ENCODE measurements around the gene COPB1.
A peak's percentile ranks its signal among the peaks of the same experiment; 100 is the strongest.
"Not testable (repeated sequence)": the region's sequence is repeated elsewhere in the genome, so short reads cannot be mapped to it uniquely, and the experiment has no call there.

COPB1 gene, protein sequence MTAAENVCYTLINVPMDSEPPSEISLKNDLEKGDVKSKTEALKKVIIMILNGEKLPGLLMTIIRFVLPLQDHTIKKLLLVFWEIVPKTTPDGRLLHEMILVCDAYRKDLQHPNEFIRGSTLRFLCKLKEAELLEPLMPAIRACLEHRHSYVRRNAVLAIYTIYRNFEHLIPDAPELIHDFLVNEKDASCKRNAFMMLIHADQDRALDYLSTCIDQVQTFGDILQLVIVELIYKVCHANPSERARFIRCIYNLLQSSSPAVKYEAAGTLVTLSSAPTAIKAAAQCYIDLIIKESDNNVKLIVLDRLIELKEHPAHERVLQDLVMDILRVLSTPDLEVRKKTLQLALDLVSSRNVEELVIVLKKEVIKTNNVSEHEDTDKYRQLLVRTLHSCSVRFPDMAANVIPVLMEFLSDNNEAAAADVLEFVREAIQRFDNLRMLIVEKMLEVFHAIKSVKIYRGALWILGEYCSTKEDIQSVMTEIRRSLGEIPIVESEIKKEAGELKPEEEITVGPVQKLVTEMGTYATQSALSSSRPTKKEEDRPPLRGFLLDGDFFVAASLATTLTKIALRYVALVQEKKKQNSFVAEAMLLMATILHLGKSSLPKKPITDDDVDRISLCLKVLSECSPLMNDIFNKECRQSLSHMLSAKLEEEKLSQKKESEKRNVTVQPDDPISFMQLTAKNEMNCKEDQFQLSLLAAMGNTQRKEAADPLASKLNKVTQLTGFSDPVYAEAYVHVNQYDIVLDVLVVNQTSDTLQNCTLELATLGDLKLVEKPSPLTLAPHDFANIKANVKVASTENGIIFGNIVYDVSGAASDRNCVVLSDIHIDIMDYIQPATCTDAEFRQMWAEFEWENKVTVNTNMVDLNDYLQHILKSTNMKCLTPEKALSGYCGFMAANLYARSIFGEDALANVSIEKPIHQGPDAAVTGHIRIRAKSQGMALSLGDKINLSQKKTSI
- 100 to 196 reads per million in 2 donors for total RNA-seq

DNA sequence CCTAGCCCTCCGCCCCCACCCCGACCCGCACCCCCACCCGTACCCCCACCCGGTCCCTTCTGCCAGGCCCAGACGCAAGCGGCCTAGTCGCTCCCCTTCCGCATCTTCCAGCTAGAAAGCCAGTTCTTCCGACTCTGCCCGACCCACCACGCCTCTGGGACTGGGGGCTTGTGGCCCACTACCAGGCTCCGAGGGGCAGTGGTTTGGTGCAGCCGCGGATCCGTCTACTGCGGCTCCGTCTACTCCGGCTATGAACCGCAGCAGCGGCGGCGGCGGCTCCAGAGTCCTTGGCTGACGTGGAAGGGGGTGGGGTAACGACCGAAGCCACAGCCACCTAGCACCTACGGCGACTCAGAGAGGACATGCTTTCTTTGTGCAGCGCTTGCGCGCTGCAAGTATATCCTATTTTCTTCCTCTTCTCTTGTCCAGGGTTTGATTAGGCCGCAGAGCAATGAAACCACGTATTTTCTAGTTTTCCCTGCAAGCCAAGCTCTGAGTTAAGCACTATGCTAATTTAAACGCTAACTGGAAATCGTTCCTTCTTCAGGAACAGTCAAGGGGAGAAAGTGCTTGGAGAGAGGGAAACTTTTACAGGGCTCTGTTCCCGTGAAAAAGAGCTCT, at the start of gene COPB1:
Gene COPB1 (minus strand): TSS at position 252 of the 621 bp plus-strand sequence. CDS start 883 bp downstream, outside the sequence.
- peak; percentile 90 for DNase-seq

DNA sequence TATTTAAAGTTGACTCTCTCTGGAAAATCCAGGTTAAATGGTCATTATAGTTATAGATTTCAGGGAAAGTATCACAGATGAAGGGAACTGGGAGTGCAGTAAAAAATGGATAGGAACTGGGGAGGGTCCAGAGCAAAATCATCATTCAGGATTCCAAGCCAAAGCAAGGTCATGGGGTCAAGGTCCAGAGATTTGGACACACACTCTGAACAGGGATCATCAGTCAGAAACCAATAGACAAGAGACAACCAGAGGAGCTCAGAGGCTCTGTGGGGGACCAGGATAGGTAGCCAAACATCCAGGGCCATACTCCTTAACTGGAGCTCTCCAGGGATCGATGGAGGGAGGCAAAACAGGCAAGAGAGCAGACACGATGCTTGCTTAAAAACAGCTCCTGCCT, 47.8 kb upstream of the COPB1 start:
- no peak for DNase-seq

DNA sequence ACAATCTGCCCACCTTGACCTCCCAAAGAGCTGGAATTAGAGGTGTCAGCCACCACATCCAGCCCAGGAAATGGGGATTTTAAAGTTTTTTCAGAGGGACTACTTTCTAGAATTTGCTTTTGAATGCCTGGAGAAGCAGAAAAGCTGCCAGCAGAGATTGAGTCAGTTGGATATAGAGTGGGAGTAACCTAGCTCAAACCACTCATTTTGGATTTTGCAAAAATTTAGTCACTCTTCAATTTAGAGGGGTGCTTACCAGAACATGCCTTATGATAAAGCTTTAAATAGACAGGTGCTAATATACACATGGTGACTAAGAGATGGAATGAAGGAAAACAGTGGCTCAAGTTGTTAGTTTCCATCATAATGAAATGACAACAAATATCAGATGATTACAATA, 47.1 kb upstream of the COPB1 start:
- no peak for DNase-seq

DNA sequence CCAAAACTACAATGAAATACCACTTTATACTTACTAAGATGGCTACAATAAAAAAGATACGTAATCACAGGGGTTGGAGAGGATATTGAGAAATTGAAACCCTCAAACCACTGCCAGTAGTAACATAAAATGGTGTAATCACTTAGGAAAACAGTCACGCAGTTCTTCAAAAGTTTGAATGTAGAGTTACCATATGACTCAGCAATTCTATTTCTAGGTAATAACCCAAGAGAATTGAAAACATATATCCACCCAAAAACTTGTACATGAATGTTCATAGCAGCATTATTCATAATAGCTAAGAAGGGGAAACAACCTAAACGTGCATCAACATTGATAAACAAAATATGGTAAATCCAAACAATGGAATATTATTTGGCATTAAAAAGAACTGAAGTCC, 45.0 kb upstream of the COPB1 start:
- no peak for DNase-seq

DNA sequence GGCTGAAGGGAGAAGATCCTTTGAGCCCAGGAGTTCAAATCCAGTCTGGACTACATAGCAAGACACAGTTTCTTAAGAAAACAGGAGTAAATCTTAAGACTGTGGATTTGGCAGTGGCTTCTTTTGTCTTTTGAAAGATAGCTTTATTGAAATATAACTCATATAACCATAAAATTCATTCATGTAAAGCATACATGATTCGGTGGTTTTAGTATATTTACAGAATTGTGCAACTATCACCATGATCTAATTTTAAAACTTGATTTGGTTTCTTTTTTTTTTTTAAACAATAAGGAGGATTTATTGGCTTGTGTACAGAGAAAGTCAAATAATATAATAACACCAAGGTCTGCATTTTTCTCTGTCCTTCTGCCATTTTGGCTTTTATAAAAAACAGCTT, 43.6 kb upstream of the COPB1 start:
- no peak for DNase-seq

DNA sequence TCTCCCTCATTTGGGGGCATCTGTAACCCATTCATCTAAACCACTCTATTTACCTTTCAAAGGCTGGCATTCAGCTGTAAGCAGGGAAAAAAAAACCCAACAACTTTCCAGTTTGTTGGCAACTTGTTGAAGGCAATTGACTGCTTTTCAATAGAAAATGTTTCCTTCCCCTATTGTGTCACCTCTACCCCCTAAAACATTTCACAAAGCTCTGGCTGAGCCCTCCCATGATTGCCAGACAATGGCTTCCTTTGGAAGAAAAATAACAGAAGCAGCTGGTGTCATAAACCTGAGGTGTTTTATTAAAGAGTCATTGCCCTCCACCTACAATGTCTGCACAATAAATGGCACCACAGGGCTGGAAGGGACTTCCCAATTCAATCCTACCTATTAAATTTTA, 42.7 kb upstream of the COPB1 start:
- no peak for DNase-seq

DNA sequence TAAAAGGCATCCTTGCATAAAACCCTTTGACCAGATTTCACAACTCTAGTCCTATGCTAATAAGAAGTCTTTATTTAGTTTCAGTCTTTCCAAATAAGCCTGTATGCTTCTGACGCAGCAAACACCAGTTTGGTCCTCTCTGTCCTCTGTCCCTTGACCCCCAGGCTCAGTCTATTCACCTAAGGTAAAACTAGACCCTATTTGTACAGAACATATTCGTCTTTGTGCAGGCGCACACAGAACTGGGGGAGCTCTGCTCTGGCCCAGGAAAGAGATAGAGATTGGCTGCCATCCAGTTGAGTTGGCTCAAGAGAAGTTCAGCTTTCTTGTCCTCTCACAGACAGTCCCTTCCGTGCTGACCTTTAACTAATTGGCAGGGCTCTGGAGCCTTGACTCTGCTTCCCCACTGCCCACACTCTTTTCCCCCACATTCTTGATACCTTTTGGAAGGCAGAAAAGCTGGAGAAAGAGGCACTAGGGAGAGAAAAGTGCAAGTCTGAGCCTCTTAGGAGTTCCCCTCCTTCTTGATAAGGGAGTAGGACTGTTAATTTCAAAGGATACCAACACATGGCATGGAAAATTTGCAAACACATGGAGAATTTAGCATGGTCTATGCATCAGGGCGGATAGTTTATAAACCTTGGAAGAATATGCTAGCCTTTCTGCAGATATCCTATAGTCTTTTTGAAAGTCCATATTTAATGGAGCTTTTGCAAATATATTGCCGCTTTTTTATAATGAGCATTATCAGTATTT, 41.8 kb upstream of the COPB1 start:
- DNase-seq = no peak

DNA sequence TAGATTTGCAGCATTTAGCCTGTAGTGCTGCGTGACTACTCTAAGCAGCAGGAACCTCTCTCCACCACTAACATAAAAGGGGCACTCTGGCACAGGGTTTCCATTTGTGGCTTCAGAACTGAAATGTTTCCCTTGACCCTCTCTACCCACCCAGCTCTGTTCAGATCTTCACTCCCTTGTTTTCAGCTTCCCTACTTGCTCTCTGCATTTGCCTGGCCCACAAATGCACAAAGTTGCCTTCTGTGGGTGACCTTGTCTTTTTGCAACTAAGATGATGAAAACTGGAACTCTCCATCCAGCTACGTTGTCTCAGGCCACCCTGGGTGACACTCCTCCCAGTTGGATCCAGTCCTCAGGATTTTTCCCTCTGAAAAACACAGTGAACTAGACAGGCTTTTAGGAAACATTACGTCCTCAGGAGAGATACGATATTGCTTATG, 40.4 kb upstream of the COPB1 start:
- no peak for DNase-seq

DNA sequence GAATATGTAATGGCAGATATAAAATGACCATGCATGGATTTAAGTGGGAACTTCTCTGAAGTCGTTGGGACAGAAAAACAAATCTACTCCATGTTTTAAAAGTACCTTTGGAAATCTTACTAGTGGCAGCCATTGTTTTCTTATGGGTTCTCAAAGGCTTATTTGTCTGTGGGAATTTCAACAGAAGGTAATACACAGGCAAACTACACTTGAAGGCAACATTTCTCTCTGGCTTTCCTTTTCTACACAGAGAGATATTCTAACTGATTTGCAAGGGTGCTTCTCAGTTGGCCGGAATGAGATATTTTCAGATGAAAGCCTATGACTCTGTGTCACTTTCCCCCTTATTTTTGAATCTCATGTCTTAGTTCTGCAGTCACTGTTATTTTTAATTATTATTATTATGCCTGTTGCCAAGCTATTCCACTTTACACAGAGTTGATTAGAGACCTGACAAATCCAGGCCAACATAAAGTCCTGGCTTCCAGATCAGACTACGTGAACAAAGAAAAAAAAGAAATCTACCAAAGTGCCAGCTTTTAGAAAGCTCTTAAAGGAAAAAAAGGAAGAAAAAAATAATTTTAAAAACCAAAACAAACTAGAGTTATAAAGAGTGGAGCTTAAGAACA, 39.4 kb upstream of the COPB1 start:
- DNase-seq = no peak

DNA sequence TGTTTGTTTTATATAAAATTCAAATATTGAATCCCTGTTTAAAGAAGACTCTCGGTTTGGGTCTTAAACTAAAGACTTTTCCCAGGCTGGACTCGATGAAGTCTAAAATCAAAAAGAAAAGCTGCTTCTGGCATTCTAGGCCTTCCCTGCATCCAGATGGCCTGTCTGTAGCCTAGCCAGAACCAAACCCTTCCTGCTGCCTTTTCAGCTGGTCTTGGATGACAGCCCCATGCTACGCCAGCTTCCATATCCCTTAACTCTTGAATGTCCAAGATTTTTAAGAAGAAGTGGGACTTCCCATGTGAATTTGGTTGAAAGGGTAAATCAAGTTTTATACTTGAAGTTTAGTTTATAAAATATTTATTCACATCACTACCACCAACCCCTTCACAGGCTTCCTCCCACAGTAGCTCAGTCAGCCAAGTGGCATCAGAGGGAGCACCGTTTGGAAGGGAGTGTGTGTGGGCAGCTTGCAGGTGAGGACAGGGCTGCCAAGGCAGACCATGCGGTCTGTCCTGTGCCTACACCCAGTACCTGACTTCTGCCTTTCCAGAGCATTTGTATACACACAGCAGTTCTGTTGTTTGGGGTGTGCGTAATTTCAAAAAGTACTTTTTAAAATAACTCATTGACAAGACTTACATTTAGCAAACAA, 38.8 kb upstream of the COPB1 start:
- no peak for DNase-seq

DNA sequence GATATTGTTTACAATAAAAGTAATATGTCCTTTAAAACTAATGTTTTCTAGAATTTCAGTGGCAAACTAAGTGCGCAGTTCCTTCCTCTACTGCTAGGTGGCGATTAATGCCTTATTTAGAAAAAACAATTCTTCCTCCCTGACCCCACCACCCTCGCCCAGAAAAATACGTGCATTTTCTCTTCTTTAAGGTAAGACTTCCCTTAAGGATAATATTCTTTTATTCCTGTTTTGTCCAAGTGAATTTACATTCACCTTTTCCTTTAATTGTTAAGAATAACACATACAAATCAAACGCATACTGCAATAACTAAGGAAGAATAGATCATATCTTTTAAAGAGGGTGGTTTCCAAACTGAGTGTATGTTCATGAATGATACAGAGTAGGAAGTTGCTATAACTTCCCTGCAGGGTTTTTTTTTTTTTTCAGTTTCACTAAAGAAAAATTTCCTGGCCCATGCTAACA, 37.6 kb upstream of the COPB1 start:
- peak; percentile 10 for DNase-seq

DNA sequence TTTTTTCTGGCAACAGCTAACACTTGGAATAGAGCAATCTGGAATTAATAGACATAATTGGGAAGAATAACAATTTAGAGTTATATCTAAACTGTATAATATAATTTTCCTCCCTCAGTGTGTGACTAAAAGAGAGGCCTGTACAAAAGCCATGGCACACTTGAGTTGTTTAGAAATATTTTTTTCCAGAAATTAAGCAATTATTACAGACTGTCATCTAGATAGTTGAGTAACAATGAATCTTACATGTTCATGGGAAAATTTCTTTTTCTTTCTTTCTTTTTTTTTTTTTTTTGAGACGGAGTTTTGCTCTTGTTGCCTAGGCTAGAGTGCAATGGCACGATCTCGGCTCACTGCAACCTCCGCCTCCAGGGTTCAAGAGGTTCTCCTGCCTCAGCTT, 35.6 kb upstream of the COPB1 start:
- not testable (repeated sequence) for DNase-seq

DNA sequence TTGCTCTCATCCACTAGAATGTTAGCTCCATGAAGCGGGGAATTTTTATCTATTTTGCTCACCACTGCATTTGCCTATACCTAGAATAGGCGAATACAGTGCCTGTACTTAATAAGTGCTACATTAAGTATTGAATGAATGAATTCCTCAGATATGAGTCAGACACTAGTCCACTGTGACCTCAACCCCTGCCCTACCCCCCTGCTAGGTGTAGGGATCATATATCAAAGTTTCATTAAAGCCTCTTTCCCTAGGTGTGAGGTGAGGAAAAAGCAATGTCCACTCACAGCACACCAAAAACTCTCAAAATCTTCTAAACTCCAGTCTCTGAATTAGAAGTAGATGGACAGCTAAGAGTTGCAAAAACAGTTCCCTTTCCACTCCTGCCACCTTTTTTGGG, 30.3 kb upstream of the COPB1 start:
- no peak for DNase-seq

DNA sequence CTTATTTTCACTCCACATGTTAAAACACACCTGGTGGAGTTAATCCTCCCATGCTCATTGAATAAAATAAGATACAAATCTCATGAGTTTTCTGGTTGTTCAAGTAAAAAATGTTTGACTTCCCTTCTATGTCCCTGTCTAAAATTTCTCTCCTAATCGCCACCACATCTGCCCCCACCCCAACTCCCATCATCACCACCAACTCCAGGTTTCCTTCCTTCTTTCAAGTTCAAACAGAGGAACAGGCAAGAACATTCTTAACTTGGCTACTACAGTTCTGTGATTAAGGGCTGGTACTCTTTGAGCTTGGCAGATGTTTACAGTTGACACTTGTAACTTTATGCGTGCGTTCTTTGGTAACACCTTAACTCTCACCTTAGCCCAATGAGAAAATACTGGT, 29.7 kb upstream of the COPB1 start:
- DNase-seq = no peak

DNA sequence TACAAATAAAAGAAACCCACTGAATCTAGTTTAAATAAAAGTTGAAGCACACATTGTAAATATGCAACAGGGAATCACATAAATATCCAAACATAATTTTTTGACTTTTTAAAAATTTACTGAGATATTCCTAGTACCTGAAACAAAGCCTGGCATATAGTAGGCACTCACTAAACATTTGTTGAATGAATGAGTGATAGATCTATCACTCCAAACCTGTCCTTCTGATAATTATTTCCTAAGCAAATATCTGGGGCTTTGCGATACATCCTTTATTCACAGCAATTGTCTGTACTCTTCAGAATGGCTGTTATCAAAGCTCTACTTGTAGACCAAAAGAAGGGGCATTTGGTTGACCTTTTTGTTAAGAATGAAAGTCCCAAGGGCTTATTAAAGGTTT, 23.2 kb upstream of the COPB1 start:
- DNase-seq = no peak

DNA sequence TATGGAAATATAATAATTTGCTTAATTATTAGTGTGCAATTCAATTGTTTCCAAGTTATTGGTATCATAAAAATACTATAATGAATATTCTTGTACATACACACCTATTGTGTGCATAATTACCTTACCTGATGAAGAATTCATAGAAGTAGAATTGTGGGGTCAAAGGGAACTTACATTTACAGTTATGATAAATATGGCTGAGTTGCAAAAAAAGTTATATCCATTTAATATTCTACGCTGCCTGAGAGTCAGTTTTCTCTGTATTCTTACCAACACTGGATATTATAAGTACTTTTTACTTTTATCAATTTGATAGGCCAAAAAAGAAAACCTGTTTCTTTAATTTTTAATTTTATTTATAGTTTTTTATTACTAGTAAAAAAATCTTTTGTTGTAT, 22.6 kb upstream of the COPB1 start:
- no peak for DNase-seq

DNA sequence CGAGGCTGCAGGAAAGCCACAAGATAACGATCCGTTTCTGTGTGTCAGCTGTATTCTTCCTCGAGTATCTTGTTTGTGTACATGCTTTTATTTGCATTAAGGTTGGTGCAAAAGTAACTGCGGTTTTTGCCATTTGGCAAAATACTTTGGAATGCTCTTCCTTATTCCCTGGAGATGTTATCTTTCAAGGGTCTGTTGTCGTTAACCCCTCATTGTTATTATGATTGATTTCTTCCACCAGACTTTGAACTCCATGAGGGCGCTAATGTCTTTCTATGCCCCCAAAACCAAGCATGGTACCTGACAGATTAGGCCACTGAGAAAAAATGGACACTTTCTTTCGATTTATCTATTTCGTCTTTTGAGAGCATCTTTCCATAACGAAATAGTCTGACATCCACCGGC, 21.1 kb upstream of the COPB1 start:
- DNase-seq = no peak

DNA sequence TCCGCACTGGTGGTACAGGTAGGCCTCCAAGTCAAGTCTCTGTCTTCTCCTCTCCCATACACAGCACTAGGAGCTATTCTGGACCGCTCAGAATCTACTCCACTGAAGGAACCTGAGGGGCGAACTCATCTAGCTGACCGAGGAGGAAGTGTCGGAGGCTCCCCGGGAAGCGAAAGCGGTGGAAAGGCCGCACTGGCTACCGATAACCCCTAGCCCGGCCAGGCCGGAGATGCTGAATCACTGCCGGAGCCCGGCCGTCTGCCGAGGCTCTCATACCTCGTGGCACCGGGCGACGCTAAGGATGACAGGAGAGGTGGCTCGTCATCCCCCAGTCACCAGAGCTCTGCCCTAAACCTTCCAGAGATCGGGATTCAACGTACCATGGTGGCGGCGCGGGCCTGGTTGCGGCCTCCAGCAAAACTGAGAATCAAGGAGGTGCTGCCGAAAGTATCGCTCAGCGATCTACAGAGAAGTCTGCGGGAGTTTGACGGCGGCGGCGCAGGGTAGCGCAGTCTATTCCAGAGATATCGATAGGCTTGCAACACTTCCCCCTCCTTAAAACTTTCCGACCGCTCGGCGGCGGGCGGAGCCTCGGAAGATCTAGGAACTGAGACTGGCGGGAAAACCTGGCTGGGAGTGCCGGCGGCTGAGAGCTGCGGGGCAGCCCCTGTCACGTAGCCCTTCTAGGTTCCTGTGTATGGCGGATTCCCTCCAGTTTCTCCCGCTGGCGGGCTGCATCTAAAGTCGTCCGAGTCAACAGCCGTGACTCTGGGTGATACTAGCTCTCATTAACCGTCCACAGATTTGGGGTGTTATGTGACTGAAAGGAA, 20.5 kb upstream of the COPB1 start, which contains the start of gene PSMA1:
Gene PSMA1 (minus strand): TSS at position 470 of the 830 bp plus-strand sequence. CDS start 87 bp downstream, at position 383.
- DNase-seq = peak; percentile 86

DNA sequence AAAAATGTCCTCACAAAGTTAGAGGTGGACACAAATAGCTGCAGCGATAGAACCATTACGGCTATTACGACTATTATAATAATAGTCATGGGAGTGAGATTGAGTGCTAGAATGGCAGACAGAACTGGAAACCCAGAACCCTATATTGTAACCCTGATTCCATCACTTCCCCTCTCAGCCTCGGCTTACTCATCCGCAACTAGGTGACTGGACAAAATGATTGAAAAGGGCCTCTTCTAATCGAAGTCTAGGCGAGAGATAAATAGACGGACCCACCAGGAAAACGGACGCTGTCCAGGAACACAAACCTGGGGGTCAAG, 19.9 kb upstream of the COPB1 start:
- no peak for DNase-seq

DNA sequence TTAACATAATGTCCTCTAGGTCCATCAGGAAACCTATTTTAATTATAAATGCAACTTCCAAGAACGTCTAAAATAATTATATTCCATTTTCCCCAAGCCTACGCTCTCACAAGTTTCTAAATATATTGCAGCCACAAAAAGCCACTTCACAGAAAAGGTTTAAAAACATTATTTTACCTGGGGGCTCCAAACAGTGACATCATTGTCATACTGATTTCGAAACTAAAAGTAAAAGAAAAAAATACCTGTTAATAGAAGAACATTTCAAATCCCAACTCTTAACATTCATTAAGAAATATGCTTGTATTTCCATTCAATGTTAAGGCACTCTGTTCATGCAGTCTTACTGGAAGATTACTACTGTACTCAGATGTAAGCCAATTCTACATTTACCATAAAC, 19.2 kb upstream of the COPB1 start:
- no peak for DNase-seq

Measured in T-helper 9 cell (primary cell).